Stimulated activated CD8-positive, alpha-beta memory T cell treated with anti-CD3 and anti-CD28 coated beads, Interleukin-15, amount 100 ng/mL, for 1 hour (primary cell): Measurements from ENCODE around the gene SEM1.
"Not testable (repeated sequence)": the region's sequence is repeated elsewhere in the genome, so short reads cannot be mapped to it uniquely, and the experiment has no call there.

Source experiments
- DNase-seq: peaks from one replicate; pipeline ENCODE4 v3.0.0-alpha.2; 2020; ENCODE audit warnings: low read depth

The SEM1 gene

DNA sequence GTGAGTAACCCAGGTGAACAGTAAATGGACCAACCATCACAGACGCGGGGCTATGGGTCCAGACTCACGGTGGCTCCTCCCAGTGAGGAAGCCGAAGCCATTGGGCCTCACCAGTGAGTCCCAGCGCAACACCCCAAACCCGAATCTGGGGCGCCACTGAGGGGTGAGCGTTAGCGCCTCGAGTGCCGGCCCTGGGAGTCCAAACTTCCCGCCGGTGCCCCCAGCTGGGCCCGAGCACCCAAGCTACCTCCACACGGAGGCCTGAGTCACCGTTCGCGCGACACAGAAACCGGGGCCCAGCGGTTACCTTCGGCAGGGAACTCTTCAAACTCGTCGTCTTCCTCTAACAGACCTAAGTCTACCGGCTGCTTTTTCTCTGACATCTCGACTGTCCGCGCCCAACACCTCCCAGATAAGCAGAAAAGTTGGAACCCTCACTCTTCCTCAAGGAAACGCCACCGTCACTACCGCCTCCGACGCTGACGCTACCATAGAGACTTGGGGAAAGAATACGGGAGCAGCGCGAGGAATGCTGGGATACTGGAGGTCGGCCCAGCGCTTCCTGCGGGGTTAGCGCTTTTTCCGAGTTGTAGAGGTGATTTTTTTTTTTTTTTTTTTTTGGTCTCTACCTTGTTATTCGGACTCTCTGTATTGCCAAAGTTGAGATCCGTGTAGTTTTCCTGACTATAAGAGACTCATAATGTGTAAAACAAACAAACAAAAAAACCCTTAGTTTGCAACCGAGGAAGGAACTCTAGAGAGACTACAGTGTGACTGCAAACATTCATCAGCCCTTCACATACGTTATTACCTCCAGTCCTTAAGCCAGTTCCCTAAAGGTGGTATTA is at the start of gene SEM1:
Gene SEM1, minus strand, starts transcription at position 466 of the 848 bp plus-strand sequence. Its CDS starts 83 bp downstream, at position 383.
- peak; percentile 33 for DNase-seq

DNA sequence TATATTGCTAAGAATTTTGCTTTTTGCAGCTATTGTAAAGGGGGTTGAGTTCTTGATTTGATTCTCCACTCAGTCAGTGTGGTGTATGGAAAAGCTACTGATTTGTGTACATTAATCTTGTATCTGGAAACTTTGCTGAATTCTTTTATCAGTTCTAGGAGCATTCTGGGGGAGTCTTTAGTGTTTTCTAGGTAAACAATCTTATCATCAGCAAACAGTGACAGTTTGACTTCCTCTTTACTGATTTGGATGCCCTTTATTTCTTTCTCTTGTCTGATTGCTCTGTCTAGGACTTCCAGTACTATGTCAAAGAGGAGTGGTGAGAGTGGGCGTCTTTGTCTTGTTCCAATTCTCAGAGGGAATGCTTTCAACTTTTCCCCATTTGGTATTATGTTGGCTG is 48.2 kb upstream of the SEM1 start:
- DNase-seq = not testable (repeated sequence)

DNA sequence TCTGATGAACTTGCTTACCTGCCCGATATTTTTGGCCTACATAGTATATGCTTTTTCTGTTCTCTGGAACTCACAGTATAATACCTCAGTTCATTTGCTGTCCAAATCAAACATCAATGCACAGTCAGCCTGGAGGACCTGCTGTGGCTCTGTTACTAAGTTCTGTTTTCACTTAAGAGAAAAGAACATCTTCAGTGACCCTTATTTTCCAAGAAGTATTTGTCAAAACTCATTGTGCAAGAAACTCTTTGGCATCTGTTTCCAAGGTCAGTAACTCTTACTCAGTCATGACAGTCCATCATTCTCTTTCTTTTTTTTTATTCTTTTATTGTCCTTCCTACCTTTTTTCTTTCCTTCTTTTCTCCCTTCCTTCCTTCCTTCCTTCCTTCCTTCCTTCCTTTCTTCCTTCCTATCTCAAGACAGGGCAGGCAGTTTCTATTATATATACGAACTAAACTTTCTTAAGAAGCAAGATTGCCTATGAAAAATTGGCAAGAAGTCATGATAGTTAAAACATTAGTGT is 37.8 kb upstream of the SEM1 start:
- DNase-seq = no peak

DNA sequence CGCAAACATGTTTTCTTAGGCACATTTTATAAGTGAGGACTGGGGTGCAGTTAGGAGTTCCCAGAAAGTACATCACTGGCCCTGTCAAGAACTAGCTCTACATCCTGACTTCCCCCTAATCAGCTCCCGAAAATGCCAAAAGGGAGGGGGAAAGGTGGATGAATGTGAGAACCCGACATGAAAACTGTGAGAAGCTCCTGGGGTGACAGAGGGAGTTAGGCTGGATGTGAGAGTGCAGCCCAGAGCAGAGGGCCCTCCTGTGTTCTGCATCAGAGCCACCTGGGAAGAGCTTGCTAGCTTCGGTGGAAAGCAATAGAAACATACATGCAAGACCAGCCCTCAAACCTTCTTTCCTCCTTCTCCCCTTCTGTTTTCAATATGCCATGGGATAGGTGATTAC is 30.5 kb upstream of the SEM1 start:
- DNase-seq = no peak

DNA sequence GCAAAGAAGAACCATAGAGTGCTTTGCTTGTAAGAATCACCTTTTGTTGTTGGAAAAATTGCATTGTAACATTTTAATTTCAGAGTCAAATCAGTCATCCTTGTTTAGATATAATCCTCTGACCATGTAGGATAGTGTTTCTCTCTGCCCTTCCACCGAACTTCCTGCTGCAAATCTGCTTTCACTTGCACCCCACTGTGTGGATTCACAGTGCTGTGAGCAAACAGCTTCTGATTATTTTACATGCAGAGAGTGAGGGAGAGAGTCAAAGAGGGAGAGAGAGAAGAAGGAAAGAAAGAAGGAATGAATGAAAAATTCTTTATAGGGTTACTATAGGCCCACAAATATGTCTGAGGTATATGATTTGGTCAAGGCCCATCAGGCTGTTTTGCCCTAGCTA is 30.0 kb upstream of the SEM1 start:
- DNase-seq = no peak

DNA sequence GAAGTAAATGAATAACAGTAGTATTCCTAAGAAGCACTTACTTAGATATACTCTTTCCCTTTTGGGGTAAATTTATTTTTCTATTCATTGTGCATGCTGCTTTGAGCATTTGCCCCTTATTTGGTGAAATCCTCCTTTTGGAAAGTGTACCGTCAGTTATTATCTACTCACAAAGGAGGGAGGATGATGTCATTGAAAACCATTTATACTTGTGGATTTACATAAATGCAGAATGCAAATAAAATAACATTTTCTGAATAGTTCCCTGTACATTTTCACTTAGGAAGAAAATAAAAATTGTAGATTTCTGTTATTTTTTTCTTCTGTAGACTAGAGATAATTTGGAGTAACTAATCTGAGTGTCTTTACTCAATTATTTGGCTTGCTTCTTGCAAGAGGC is 29.5 kb upstream of the SEM1 start:
- no peak for DNase-seq

DNA sequence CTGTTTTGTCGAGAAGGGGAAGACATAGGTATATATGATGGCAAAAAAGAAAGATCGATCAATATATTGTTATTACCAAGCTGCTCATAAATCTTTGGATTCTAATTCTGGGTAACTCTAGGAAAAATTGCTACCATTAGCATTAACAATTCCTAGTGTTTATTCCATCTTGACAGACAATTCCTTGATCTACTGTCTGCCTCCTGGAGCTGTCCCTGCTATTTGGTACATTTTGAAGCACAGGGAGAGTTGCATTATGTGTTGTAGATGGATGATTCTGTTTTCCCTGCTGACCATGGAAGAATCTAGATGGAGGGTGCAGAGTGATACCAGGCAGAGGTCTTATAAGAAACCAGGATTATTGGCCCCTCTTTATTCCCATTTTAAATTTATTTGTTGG is 29.1 kb upstream of the SEM1 start:
- DNase-seq = no peak

DNA sequence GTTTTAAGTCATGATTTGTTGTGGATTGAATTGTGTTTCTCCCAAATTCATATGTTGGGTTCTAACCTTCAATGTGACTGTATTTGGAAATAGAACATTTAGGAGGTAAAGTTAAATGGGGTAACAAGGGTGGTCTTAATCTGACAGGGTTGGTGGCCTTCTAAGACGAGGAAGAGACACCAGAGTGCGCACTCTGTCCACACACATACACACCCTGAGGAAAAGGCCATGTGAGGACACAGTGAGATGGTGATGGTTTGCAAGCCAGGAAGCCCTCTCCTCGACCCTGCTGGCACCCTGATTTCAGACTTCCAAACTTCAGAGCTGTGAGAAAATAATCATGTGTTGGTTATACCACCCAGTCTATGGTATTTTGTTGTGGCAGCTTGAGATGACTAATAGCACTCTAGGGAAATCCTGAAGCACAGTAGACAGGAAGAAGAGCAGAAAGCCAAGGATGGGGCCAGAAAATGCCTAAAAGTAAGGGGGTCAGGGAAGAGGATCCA is 28.0 kb upstream of the SEM1 start:
- no peak for DNase-seq

DNA sequence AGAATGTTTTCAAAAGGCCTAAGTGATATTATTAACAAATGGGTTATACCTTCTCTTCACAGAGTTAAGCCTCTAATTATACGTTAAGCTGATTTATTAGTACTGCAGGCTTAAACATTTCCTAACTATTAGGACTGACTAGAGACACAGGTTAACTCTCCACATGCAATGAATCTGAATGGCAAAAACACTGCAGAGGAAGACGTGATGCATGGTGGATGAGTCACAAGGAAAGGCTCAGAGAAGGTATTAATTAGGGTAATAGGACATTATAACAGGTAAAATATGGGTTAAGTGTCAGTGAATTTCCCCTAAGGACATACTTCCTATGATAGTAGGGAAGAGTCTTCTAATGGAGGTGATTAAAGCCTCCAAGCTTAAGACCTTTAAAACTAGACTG is 24.7 kb upstream of the SEM1 start:
- no peak for DNase-seq

DNA sequence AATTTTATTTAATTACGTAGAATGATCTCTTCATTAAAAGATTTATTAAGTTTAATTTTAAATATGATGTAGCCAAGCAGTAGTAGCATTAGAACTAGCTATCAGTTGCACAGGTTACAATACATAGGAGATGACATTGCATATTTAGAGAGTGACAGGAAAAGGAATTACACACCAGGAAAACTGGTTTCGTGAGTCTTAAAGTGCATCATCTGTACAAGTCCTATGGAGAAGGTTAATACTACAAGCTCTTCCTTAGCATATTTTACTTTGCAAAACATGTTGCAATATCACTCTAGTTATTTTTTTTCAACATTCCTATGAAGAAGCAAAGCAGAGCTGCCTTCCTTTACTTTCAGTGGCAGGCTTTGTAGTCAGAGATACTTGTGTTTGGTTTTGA is 20.2 kb upstream of the SEM1 start:
- no peak for DNase-seq

DNA sequence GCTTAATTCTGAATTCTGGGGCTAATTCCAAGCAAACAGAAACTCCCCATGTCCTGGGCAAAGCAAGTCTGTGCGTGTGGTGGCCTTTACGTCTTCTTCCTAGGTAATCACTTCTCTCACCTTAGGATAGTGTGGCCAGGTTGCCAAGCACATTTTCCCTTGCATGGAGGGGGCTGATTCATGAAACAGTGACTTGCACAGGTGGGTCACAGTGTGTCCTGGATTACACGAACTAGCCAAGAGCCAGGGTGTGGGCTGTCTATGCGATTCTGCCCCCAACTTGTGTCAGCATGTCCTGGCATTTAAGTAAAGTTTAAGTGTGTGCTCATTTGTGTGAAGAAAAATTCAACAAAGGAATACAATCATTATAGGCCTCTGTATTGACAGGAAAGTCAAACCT is 18.5 kb upstream of the SEM1 start:
- DNase-seq = no peak

DNA sequence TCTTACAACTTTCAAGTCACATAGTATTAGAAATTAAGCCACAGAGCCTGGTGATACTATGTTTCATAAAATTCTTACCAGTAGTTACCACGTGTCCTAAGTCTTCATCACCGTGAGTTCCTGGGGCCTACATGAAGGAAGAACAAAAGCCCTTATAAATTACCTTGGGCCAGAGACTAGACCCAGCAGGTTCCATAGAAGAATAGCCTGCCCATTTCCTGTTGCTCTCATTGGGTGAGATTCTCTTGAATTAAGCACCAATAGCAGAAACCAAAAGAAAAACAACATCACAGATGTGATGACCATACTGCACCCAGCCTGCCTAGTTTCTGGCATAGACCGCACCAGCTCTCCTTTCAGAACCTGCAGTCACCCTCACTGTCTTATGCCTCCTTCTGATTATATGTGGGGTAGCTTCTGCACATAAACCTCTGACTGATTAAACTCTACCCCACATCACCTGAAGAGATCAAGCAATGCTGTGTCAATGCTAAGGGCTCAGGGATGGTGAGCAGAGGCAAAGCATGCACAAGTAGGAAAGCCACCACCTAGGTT is 18.0 kb upstream of the SEM1 start:
- DNase-seq = no peak

DNA sequence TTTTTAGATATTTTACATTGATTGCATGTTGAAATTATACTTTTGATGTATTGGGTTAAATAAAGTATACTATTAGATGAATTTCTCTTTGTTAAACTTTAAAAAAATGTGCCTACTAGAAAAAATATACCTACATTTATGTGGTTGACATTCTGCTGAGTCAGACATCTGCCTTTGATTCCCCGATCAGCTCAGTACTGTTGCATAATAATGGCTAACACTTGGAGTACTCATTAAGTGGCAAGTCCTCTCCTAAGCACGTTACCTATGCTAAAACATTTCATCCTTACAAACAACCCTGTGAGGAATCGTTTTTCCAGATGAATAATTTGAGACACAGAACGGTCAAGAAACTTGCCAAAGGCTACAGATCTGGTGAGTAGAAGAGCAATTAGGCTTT is 14.0 kb upstream of the SEM1 start:
- no peak for DNase-seq

DNA sequence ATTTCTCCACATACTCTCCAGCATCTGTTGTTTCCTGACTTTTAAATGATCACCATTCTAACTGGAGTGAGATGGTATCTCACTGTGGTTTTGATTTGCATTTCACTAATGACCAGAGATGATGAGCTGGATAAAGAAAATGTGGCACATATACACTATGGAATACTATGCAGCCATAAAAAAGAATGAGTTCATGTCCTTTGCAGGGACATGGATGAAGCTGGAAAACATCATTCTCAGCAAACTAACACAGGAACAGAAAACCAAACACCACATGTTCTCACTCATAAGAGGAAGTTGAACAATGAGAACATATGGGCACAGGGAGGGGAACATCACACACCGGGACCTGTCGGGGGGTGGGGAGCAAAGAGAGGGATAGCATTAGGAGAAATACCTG is 13.3 kb upstream of the SEM1 start:
- DNase-seq = not testable (repeated sequence)

DNA sequence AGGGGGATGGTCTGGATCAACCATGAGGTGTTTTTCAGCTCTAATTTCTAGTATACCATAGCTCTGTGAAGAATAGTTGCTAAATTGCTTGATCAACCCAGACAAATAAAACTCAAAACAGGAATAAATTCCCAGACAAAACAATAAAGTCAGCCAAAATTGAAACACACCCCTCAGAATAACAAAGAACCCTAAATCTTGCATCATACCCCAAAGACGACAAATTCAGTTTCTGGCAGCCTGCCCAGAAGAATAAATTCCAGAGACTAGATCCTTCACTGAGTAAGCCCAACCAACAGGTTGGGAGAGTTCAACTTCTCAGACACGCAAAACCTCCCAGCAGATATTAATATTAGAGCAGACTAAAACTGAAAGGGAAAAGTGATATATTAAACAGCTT is 11.2 kb upstream of the SEM1 start:
- no peak for DNase-seq

DNA sequence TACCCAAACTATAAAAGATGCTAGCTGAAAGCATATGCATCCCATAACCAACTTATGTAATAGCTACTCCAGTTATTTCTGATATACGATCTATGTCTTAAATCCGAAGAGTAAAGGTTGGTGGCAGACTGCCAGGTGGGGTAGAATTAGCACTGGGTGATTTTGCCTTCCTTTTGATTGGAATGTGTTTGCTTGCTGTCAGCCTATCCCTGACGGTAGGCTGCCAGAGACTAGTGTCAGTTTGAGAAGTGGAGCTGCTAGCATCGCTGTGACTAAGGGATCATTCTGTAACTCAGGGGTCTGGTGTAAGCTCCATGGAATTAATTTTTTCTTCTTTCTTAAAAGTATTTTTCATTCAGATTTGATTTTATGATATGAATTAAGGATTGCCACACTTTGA is 9.5 kb upstream of the SEM1 start:
- DNase-seq = no peak

DNA sequence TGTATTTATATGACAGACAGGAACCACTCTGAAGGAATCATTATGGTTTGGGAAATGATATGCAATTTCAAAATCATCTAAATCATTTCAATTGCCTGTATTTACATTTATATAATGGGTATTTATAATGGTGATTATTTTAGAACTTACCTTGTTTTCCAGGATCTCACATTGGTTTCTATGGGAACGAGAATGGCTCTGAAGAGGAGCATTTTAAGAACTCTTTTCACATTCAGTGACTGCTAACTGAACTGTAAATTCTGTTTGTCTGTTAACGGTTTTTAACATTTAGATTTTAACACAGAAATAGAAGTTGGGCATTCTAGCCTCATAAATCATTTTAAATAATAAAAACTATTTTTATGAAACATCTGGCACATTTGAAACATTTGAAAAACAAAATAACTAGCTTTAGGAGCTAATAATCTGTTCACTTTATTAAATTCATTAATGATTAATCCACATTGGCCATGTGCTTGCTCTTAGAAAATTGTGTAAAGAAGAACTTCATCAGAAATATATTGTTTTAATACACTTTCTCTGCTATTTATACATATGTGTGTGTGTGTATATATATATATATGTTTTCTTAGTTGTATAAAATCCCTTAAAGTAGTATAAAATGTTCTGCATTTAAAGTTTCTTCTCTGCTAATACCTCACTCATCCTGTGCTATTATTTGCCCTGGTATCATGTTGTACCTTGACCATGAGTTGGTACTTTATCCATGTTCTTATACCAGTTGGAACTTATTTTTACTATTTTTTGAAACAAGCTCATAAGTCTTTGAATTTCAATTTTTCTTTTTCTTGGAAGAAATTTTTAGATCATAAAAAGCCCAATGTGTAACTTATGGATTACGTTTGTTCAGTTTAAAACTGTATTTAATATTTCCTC is 8.7 kb upstream of the SEM1 start:
- DNase-seq = no peak

DNA sequence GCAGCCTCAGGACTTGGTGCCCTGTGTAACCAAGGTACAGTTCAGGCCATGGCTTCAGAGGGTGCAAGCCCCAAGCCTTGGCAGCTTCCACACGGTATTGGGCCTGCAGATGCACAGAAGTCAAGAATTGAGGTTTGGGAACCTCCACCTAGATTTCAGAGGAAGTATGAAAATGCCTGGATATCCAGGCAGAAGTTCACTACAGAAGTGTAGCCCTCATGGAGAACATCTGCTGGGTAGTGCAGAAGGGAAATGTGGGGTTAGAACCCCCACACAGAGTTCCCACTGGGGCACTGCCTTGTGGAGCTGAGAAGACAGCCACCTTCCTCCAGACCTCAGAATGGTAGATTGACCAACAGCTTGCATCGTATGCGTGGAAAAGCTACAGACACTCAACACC is 3.4 kb upstream of the SEM1 start:
- no peak for DNase-seq

DNA sequence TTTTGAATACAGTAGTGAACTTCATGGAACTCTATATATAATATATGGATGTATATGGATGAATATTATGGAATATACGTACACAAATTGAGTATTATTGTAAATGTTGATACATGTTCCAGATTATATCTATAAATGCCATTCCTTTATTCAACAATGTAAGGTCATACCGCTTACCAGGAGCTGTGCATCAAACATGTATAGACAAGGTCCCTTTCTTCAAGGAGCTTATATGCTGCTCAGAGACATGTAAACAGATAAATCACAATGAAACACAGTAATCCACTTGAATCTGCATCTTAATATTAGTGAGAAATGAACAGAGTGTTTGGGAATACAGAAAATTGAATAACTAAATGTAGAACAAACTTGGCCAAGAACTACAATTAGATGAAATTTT is 898 bp upstream of the SEM1 start:
- DNase-seq = no peak

DNA sequence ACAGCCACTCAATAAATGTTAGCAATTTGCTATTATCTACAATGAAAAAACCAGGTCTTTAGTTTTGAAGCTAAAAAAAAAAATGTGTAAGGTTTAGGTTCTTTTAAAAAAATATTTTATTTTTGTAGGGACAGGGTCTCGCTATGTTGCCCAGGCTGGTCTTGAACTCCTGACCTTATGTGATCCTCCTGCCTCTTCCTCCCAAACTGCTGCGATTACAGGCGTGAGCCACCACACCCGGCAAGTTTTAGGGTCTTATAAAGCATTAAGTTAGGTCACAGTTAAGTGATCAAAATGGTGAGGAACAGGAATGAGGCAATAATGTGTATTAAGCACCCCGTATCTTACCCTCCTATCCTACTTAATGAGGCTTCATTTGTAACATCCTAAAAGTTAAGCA is 774 bp downstream of the SEM1 start:
- no peak for DNase-seq

DNA sequence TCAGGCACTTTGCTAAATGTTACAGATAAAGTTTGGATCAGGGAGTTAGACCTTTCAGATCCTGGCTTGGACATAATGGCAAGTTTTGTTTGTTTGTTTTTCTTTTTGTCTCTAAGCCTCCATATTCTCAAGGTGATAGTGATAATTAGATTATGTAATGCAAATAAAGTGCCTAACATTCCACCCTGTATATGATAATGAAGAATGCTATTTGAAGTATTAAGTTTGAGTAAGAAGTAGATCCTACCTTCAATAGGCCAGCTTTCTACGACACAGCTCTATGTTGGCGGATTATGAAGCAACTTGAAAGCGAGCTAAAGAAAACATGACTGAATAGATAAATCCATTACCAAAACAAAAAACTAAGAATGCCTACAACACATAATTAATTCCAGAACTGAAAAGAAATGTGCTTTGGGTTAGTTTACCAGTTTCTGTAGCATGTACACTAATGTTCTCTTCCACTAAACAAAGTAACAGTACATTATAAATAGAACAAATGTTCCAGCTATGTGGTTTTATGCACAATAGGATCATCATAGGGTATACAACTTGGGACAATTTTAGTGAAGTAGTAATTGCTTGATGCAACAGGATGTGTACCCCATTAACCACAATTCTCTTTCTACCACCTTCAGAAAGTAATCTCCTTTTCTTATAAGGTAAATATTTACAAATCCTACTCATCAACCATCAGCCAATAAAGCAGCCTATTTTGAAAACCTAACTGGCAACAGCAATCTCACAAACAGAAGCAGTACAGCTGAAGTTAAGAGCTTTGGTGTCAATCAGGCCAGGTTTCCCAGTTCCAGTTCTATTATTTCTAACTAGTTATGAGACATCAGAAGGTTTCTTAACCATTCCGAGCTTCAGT is 1.5 kb downstream of the SEM1 start:
- no peak for DNase-seq

DNA sequence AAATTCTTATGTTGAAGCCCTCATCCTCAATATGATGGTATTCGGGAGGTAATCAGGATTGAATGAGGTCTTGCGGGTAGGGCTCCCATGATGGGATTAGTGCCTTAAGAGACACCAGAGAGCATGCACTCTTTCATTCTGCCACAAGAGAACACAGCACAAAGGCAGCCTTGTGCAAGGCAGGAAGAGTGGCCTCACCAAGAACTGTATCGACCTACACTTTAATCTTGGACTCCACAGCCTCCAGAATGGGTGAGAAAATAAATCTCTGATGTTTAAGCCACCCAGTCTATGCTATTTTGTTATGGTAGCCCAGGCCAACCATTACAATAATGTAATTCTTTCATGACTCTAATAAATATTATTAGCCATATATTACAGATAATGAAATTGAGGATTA is 8.4 kb downstream of the SEM1 start:
- no peak for DNase-seq
